CD4-positive, alpha-beta T cell treated with Interleukin-6 for 4 hours (primary cell): ENCODE measurements around the gene HSPA12A.

Experiments used
- DNase-seq: peaks from one replicate; pipeline ENCODE4 v3.0.0-alpha.2; 2020; ENCODE audit warnings: mixed read lengths

Gene HSPA12A

DNA sequence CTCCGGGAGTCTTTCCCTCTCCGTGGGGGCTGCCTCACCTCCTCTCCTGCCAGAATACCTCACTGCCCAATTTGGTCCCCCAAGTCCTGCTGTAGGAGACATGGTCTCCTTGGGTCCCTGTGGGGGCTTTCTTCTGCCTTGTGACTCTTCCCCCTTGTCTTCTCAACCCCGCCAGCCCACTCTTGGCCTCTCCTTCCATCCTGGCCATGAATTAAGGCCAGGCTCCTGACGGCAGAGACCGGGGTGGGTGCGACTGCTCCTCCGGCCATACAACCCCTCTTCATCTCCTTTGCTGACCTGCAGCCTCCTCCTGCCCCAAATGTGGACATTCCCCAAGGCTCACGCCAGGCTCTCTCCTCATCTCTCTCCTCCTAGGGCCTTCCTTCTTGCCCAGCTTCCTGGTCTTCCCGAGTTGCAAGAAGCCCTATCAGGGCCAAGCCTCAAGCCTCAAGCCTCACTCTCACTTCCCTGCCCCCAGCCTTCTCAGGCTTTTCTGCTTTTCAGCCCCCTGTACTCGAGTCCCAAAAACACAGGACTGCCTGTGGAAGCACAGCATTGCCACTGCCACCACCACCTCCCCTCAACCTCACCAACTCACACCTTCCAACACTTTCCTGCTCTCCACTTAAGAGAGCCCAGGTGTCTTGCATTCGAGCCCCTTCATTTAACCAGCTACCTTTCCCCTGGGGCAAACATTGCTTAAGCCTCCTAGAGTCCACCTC is 120.3 kb downstream of the HSPA12A start:
- DNase-seq: no peak

DNA sequence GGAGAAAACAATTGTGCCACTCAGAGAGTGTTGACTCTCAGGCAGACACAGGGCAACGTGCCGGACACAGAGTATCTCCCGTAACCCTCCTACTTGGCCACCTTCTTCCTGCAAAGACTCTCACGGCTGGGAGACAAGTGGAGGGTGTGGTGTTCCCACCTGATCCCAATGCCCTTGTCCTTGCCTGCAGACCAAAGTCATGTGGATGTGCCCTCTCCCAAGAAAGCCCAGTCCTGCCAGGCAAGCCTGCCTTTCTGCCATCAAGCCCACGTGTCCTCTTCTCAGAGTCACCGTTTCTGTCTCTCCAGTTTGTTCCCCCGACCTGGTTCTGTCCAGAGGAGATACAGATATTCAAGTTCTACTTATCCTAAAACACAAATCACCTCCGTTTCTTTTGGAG is 120.9 kb downstream of the HSPA12A start:
- DNase-seq: no peak
